NCI-H510A (cell line): Measurements from ENCODE around the gene CLEC16A.

Source experiments
- DNase-seq: peaks from one replicate; lab custom pipeline; 2025; lab: John Stamatoyannopoulos, UW

CLEC16A gene

GRCh38 chr16:11060842-11061241 lies 116.5 kb downstream of the CLEC16A start:
- DNase-seq = no peak

- no peak for DNase-seq
These were observed 117.4 kb downstream of the CLEC16A start for GRCh38 chr16:11061629-11062270.

- no peak for DNase-seq
These were observed 119.3 kb downstream of the CLEC16A start for GRCh38 chr16:11063448-11064201.

DNA sequence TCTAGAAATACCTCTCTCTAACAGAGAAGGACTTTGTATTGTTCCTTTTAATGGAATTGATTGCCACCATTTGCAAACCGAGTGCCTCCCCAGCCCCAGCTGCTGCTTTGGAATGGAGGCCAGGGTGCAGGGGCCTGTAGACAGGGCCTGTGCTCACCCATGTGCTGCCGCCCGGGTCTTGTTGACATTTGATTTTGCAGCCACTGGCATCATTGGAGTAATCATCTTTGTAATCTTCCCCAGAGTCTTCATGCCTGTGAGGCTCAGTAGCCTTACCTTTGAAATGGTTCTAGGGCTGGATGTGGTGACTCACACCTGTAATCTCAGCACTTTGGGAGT lies 119.8 kb downstream of the CLEC16A start:
- DNase-seq = no peak

DNA sequence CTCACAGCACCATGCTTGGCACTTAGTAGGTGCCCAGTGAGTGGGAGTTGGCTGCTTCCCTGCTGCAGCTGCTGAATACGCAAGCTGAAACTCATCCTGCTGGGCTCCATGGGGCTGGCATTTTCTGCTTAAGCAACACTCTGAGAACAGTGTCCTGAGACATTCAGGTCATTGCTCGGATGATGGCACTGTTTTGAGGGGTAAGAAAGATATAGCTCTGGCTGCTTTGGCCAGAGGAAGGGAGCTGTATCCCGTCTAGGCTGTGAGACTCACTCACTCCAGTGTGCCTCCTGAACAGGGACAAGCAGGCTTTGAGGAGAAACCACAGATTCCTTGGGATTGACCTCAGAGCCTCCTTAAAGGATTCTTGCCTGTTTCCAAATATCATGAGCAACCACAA lies 120.5 kb downstream of the CLEC16A start:
- no peak for DNase-seq

DNA sequence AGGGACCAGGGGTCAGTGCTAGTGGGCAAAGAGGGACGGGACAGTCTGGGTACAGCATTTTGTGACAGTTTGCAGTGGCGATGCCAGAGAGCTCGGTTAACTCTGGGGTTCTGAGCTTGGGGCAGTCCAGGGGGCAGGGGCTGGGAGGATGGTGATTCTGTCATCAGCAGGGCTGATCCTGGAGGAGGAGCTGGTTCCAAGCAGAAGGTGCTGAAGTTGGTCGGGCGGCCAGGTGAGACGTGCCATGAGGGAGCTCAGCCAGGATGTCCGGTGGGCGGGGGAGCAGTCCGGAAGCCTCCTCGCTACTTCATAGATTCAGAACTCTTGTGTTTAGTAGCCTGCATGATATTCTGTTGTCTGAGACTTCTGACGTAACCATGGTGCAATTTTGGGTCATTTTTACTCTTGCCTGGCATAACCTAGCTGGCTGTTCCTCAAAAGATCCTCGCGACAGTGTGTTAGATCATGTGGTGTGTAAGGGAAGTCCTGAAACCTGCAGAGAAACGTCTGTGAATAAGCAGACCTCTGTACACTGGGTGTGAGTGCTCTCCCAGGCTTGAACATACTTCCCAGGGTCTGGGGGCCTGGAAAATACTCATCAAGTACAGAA lies 122.0 kb downstream of the CLEC16A start:
- DNase-seq = no peak

DNA sequence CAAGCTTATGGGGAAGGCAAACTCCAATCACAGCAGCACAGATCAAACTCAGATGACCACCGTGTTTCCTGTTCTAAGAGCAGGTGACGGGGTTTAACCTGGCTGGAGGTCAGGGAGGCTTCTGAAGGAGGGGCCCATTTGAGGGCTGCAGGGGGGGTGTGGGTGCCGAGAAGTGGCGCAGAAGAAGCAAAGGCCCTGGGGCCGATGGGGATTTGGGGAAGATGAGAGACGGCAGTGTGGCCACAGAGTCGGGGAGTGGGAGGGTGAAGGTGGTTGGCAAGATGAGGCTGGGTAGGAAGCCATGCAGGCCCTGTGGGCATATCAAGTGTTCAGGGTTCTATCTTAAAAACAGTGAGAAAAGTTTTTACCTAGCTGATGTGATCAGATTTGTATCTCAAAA lies 122.9 kb downstream of the CLEC16A start:
- no peak for DNase-seq

GRCh38 chr16:11067697-11068141 lies 123.4 kb downstream of the CLEC16A start:
- no peak for DNase-seq

GRCh38 chr16:11071829-11072228 lies 127.5 kb downstream of the CLEC16A start:
- no peak for DNase-seq

- no peak for DNase-seq
These were observed 128.2 kb downstream of the CLEC16A start for GRCh38 chr16:11072420-11073153.

DNA sequence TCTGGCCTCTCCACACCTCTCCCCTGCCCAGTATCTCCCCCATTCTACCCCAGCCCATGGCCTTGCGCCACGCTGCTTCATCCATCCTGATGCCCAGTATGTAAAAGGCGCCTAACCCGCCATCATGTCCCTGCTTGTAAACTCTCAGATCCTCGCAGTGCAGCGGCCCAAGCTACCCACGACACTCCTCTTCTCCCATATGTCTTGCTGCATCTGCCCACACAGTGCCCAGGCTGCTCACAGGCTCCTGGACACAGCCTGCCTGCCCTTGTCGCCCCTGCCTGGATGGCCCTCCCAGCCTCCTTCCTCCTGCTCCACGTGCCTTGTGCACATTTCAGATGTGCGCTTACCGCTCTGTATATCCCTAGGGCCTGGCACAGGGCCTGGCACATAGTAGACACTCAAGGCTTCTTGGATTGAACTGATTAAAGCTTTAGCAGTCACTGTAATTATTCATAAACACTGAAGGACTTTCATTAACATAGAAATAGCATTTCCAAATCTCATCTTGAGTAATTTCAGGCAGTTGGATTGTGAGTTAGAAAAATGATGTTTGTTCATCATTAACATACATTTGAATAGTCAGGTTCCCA lies 129.1 kb downstream of the CLEC16A start:
- DNase-seq = no peak

DNA sequence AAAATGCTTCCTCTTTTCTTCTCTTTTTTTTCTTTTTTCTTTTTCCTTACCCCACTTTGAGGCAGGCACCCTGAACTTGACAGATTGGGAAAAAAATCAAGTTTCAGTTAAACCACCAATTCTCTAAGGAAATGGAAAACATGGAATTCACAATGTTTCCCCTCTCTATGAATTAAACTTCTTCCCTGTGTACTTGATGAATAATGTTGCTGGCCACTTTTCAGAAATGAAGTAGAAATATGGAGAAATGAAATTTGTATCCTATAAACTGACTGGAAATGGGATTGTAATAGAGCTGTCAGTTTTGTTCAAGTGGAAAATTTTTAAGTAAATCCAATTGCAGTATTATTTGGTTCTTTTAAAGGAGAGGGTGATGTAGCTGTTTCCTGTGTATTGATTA lies 129.8 kb downstream of the CLEC16A start:
- no peak for DNase-seq

DNA sequence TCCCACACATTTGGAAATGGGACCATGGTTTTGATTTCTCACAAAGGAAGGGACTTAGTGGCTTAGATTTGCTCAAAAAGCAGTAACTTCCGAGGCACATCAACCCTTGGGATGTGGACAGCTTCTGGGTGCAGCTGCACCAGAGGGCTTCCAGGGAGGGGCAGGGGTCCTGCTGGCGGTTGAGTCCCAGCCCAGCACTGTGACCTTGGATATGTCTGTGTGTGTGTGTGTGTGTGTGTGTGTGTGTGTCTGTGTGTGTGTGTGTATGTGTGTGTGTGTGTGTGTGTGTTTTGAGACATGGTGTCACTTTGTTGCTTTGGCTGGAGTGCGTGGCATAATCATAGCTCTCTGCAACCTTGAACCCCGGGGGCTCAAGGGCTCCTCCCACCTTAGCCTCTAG lies 130.8 kb downstream of the CLEC16A start:
- no peak for DNase-seq

DNA sequence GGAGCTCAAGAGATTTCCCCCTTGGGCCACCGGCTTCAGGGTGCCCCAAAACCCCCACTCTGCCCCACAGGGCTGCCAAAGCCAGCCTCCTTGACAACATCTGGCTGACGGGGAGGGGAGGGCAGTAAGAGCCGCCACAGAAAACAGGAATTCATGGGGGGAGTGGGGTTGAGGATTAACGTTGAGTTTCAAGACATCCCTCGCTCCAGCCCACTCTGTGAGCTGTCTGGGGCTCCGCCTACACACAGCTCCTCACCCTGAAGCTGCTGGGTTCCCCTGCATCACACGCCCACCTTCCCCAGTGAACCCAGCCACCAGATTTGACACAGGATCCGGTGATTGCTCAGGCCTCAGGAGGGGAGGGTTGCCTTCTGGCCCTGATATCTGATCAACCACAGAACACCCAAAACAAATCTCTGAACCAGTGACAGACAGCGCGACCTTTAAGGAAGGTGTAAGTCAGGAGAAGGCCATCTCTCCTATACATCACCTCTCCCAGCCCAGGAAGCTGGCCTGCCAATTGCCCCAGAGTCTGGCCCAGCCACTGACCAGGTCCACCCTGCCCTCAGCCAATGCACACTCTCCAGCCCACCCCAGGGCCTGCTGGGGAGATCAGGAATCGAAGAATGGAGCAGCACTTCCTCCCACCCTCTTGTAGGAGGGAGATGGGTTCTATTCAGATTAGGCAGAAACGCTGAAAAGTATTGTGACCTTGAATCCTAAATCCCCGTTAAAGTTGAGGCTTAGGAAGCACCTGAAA lies 132.1 kb downstream of the CLEC16A start:
- no peak for DNase-seq

GRCh38 chr16:11078812-11079459 lies 134.6 kb downstream of the CLEC16A start:
- DNase-seq = no peak

GRCh38 chr16:11079652-11080187 lies 135.4 kb downstream of the CLEC16A start:
- no peak for DNase-seq

GRCh38 chr16:11080327-11080967 lies 136.1 kb downstream of the CLEC16A start:
- no peak for DNase-seq

DNA sequence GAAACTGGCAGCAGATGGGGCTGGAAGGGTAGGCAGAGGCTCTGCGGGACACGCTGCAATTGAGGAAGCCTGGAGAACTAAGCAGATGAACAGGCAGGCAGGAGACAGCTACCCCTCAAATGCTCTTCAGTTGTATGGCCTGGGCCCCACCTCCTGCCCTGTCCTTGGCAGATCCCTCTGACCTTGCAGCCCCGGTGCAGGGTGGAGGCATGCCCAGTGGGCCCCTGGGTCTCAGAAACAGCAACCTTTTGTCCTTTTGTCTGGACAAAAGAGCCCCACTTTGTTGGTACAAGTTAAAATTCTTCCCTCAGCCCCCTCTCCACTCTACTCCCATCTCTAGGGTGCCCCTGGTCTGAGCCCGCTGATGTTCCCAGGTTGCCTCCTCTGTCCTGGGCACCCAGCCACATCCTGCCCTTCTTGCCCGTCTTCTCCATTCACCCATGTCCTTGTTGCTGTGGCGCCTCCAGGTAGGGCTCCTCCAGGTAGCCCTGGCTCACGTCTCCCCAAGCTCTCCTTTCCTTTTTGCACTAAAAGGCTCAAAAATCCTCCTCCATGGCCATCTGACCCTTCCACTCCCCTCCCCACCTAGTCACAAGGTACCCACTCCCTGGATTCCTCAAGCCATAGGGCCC lies 136.8 kb downstream of the CLEC16A start:
- DNase-seq = no peak

- DNase-seq = no peak
These were observed 137.9 kb downstream of the CLEC16A start for GRCh38 chr16:11082108-11082859.
